ENCODE results near the gene CLSTN2. TPM values are rescaled to one million over a fixed set of nuclear protein-coding genes. Genes with fewer than 3 reads are reported as not detected.

The CLSTN2 gene
- total and polyA plus RNA-seq, 2 of the 8 experiments (the other 6 are each of a cell fraction or from before 2014, with no cell fraction given): 0.39 to 0.52 TPM

- no peak overlapping the region for H2AK5ac ChIP-seq (ENCODE audit: low read depth, low read length)
- H4K8ac ChIP-seq (ENCODE audit: extremely low read depth, insufficient read depth, low read length): no peak overlapping the region
- H2BK20ac ChIP-seq (ENCODE audit: low read length): no peak overlapping the region
- no peak overlapping the region for H3K4ac ChIP-seq (replicated peaks; ENCODE audit: insufficient read length, low read depth, low read length)
- no peak overlapping the region for H3K9ac ChIP-seq (replicated peaks in 1 of 4; ENCODE audit: extremely low read depth in 1 of 4, low read depth in 3 of 4, low read length in 3 of 4)
- no peaks in the 10 kb centered on the region for H3K23me2 ChIP-seq (ENCODE audit: low read depth, low read length)
- H3K23ac ChIP-seq (ENCODE audit: insufficient read length): no peak overlapping the region
- CTCF ChIA-PET (ENCODE audit: partially characterized antibody): interaction anchor here (0.9 to 1.1 kb wide), 3 partner anchors 8 to 19 kb away, joined by 3 to 5 read pairs (median 3); no protein-coding TSS in a partner anchor
- H2AFZ ChIP-seq (ENCODE audit: low read length): no peak overlapping the region
- H3K27me3 ChIP-seq (replicated peaks in 1 of 4; ENCODE audit: control insufficient read depth in 3 of 4, extremely low read depth in 1 of 4, insufficient read depth in 3 of 4, low read length in 3 of 4): no peaks in the 10 kb centered on the region
- H3K79me1 ChIP-seq (ENCODE audit: low read depth, low read length): no peaks in the 10 kb centered on the region
- H3K4me3 ChIP-seq (ENCODE audit: extremely low read depth in 1 of 4, insufficient read depth in 2 of 4, low read depth in 3 of 4, low read length in 4 of 4): no peak overlapping the region
- H2BK15ac ChIP-seq (ENCODE audit: low read length): no peak overlapping the region
- H3K4me1 ChIP-seq (replicated peaks in 1 of 4; ENCODE audit: control insufficient read depth in 3 of 4, insufficient read depth in 4 of 4, low read length in 3 of 4): no peaks in the 10 kb centered on the region
- no peaks in the 10 kb centered on the region for H3K9me3 ChIP-seq (ENCODE audit: insufficient read depth in 2 of 2, low read depth in 1 of 2, low read length in 1 of 2)
- H2BK120ac ChIP-seq (replicated peaks; ENCODE audit: low read depth, low read length): no peak overlapping the region
- no peak for TF ChIP-seq HDAC2 (IDR thresholded peaks at IDR 0.05; ENCODE audit: borderline replicate concordance in 1 of 2, low read depth in 2 of 2, low read length in 2 of 2)
- TF ChIP-seq ATF3 (IDR thresholded peaks at IDR 0.05; ENCODE audit: insufficient read depth, low read depth, low read length): no peak
- no peak for TF ChIP-seq SP2 (IDR thresholded peaks at IDR 0.05; ENCODE audit: low read length)
- TF ChIP-seq E2F6 (IDR thresholded peaks at IDR 0.05): no peak
- TF ChIP-seq ASH2L (IDR thresholded peaks at IDR 0.05; ENCODE audit: low read length): no peak
- TF ChIP-seq POU5F1 (IDR thresholded peaks at IDR 0.05; ENCODE audit: low read depth, low read length): no peak
- TF ChIP-seq SP1 (IDR thresholded peaks at IDR 0.05; ENCODE audit: low read depth, low read length): no peak
- TF ChIP-seq JUN (IDR thresholded peaks at IDR 0.05; ENCODE audit: low read depth, low read length): no peak
- no peak for TF ChIP-seq CBX5 (IDR thresholded peaks at IDR 0.05; ENCODE audit: low read depth, low read length)
- no peak for TF ChIP-seq RAD21 (IDR thresholded peaks at IDR 0.05 in 1 of 2, conservative IDR thresholded peaks at IDR 0.05 in 1 of 2; ENCODE audit: low read depth in 2 of 2, low read length in 2 of 2)
- TF ChIP-seq JUND (IDR thresholded peaks at IDR 0.05; ENCODE audit: low read length): no peak
- TF ChIP-seq HDAC6 (IDR thresholded peaks at IDR 0.05; ENCODE audit: low read depth, low read length): no peak
- no peak for TF ChIP-seq PHF8 (conservative IDR thresholded peaks at IDR 0.05; ENCODE audit: low read depth, low read length)
- POLR2A ChIA-PET (ENCODE audit: partially characterized antibody): no interaction called here
- DNase-seq (ENCODE audit: low read depth in 1 of 2, low spot score in 2 of 2): no peak
- H3K18ac ChIP-seq (ENCODE audit: extremely low read depth, low read length): no peak overlapping the region
- H3K56ac ChIP-seq (replicated peaks; ENCODE audit: insufficient read length, low read depth, low read length): no peak overlapping the region
- FAIRE-seq: no peak
- no peaks in the 10 kb centered on the region for H3K79me2 ChIP-seq (ENCODE audit: control insufficient read depth in 1 of 2, insufficient read depth in 2 of 2, low read length in 2 of 2)
- H2BK12ac ChIP-seq (ENCODE audit: low read depth, low read length): no peak overlapping the region
- H3K36me3 ChIP-seq (ENCODE audit: control insufficient read depth in 2 of 4, insufficient read depth in 4 of 4, low read length in 3 of 4): no peaks in the 10 kb centered on the region
- H4K5ac ChIP-seq (ENCODE audit: insufficient read length, low read depth, low read length): no peak overlapping the region
- no peak overlapping the region for H3K27ac ChIP-seq (ENCODE audit: low read depth, low read length)
- H3K4me2 ChIP-seq (ENCODE audit: insufficient read depth in 1 of 2, low read depth in 2 of 2, low read length in 2 of 2): no peak overlapping the region
- H2BK5ac ChIP-seq (ENCODE audit: low read depth, low read length): no peak overlapping the region
- no peak overlapping the region for H3K14ac ChIP-seq (ENCODE audit: insufficient read length)
- 100% methylated on average over 1 of the region's 1 CpG; no CpG with 5 or more reads in 1 of the 2 experiments for WGBS, 2 experiments (ENCODE audit: extremely low coverage in 1 of 2, insufficient coverage in 1 of 2, insufficient read length in 1 of 2, insufficient replicate concordance in 2 of 2, low coverage in 1 of 2, low lambda C conversion rate in 2 of 2, missing lambda C conversion rate in 1 of 2)
- H4K20me1 ChIP-seq (replicated peaks in 1 of 2; ENCODE audit: control insufficient read depth in 1 of 2, insufficient read depth in 2 of 2, low read length in 2 of 2): no peaks in the 10 kb centered on the region
- no peak overlapping the region for H4K91ac ChIP-seq (replicated peaks; ENCODE audit: insufficient read length, low read length)
Observed at GRCh38 chr3:140580746-140581145, 645.8 kb downstream of the CLSTN2 start.

Measured in H1 (cell line).